Measurements from ENCODE around the gene DYNC1H1.

DNA sequence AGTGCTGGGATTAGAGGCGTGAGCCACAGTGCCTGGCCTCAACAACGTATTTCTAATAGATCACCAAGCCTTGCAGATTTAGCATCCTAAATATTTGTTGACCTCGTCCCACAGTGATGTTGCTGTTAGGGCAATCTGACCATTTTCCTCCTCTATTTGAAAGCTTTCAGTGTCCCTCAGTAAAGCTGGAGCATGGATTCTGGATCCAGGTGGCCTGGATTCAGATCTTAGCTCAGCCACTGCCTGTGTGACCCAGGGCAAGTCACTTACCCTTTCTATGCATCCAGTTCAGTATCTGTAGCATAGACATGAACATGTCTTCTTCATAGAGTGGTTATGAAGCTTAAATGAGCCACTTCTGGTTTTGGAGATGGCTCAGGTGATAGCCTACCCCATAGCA is 126.3 kb downstream of the DYNC1H1 start:
- TF ChIP-seq, protein P1, sequence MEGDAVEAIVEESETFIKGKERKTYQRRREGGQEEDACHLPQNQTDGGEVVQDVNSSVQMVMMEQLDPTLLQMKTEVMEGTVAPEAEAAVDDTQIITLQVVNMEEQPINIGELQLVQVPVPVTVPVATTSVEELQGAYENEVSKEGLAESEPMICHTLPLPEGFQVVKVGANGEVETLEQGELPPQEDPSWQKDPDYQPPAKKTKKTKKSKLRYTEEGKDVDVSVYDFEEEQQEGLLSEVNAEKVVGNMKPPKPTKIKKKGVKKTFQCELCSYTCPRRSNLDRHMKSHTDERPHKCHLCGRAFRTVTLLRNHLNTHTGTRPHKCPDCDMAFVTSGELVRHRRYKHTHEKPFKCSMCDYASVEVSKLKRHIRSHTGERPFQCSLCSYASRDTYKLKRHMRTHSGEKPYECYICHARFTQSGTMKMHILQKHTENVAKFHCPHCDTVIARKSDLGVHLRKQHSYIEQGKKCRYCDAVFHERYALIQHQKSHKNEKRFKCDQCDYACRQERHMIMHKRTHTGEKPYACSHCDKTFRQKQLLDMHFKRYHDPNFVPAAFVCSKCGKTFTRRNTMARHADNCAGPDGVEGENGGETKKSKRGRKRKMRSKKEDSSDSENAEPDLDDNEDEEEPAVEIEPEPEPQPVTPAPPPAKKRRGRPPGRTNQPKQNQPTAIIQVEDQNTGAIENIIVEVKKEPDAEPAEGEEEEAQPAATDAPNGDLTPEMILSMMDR (IDR thresholded peaks at IDR 0.05): no peak
- no peak for TF ChIP-seq EZH2 (IDR thresholded peaks at IDR 0.05; ENCODE audit: borderline replicate concordance, insufficient read depth, low read depth, low read length, poor library complexity, severe bottlenecking)
